Adrenal gland (tissue), 12 donors: ENCODE data around the gene UGT1A3. TPM values are rescaled to one million over a fixed set of nuclear protein-coding genes. Genes with fewer than 3 reads are reported as not detected.
"Not testable (repeated sequence)": the region's sequence is repeated elsewhere in the genome, so short reads cannot be mapped to it uniquely, and the experiment has no call there.

Source experiments
- DNase-seq, 7 donors: peaks; one replicate each; pipeline ENCODE4 v3.0.0-alpha.2; 2019 to 2020
- H3K27ac ChIP-seq, 5 donors: fragments of 200-600 bp; sonication (generic) in 4 of 5; 1 replicate in 3 of 5; 2 replicates in 2 of 5; pipeline versions ENCODE4 v1.5.1 to v1.8.0; 2016 to 2020; ENCODE audit warnings: mild to moderate bottlenecking in 1 of 5
- H3K27me3 ChIP-seq: fragments of 200-600 bp; 2 replicates; pipeline ENCODE4 v1.8.0; 2021
- H3K36me3 ChIP-seq, 2 donors: fragments of 200-600 bp; replicated peaks in 1 of 2; 1 replicate in 1 of 2; 2 replicates in 1 of 2; pipeline versions ENCODE4 v1.5.1 to v1.8.0; 2018 to 2022
- H3K4me1 ChIP-seq, 2 donors: fragments of 200-600 bp; replicated peaks in 1 of 2; 1 replicate in 1 of 2; 2 replicates in 1 of 2; pipeline versions ENCODE4 v1.5.1 to v1.8.0; 2018 to 2021
- H3K4me3 ChIP-seq, 4 donors: fragments of 200-600 bp; sonication (generic) in 3 of 4; one replicate each; pipeline ENCODE4 v1.5.1; 2016 to 2018
- H3K9me3 ChIP-seq, 3 donors: fragments of 200-600 bp; sonication (generic) in 1 of 3; replicated peaks in 1 of 3; 1 replicate in 2 of 3; 2 replicates in 1 of 3; pipeline versions ENCODE4 v1.5.1 to v1.8.0; 2016 to 2021
- CTCF ChIP-seq, 6 experiments: fragments of 450-650 bp in 4 of 6; fragments of 200-600 bp in 2 of 6; sonication (generic) in 1 of 6; IDR thresholded peaks; 1 replicate in 5 of 6; 2 replicates in 1 of 6; pipeline versions ENCODE4 v1.5.1 to v1.8.0; 2016 to 2021; ENCODE audit warnings: antibody characterized with exemption in 6 of 6, mild to moderate bottlenecking in 2 of 6, moderate library complexity in 1 of 6
- POLR2A ChIP-seq, 2 donors: fragments of 450-650 bp; IDR thresholded peaks; one replicate each; pipeline ENCODE4 v1.6.1; 2017; ENCODE audit warnings: antibody characterized with exemption in 2 of 2, mild to moderate bottlenecking in 2 of 2, moderate library complexity in 1 of 2
- WGBS, 4 donors: extraction: QIAGEN DNeasy Blood & Tissue Kit in 2 of 4; methylation state at CpG; one replicate each; pipeline versions ENCODE4 v1.1.5 to v1.1.7; 2013 to 2017; 5-methylcytosine and 5-hydroxymethylcytosine counted together
- intact Hi-C, 2 donors: fragments of 100-400 bp; cut with DNase I; formaldehyde crosslinking; loops; one replicate each; pipeline versions ENCODE4 v1.14.1 to v1.15.0; 2022 to 2023
- polyA plus RNA-seq, 3 donors: library from polyadenylated mRNA; stranded (reverse); fragments of 200-250 nt in 2 of 3; fragments of 350-450 nt in 1 of 3; fragmentation: Illumina TruSeq in 1 of 3; extraction: RNeasy Lipid Tissue Mini Kit (QIAGEN cat#74804) in 1 of 3; gene quantifications; one replicate each; pipeline ENCODE4 v1.2.3, GENCODE V29; 2013 to 2014
- total RNA-seq, 9 donors: library from RNA; depleted of rRNA in 4 of 9; stranded (reverse); fragments of >200 nt in 4 of 9; fragments of 120-200 nt in 1 of 9; fragmentation: NEBNext Ultra II Directional in 1 of 9; extraction: Animal tissue kit (Norgen Biotek cat#: 25700) in 1 of 9; gene quantifications; one replicate each; pipeline versions ENCODE4 v1.1.0 to v1.2.4, GENCODE V29; 2013 to 2023
- donor health status: healthy with polysubstance abuse.
- donor health status: Bipolar disorder and iron deficiency.
- donor health status: DM: yes; HTN: yes; CAD: no.
- donor health status: DM: no; HTN: no; CAD: no.
- donor health status: DM: no; HTN: no; CAD: no.
- donor health status: DM: yes; HTN: yes; CAD: no.

UGT1A3 gene
- total and polyA plus RNA-seq, 12 donors, result not detected

- intact Hi-C loops, result no loop called here
- H3K4me3 ChIP-seq, result no peak overlapping the region
- no peaks in the 10 kb centered on the region for H3K27me3 ChIP-seq
- TF ChIP-seq POLR2A (IDR thresholded peaks at IDR 0.05), result no peak
- TF ChIP-seq CTCF (IDR thresholded peaks at IDR 0.05), result no peak
- H3K4me1 ChIP-seq, result no peaks in the 10 kb centered on the region
- no peak overlapping the region for H3K27ac ChIP-seq
- H3K9me3 ChIP-seq, result no peaks in the 10 kb centered on the region
- DNase-seq, result no peak
- no peaks in the 10 kb centered on the region for H3K36me3 ChIP-seq
- WGBS, 4 donors, result 91 to 93% (median 92%) methylated on average over 6 of the region's 6 CpGs
Observed at GRCh38 chr2:233747283-233747544, 18.4 kb downstream of the UGT1A3 start.

GRCh38 chr2:233750689-233751088 lies 21.8 kb downstream of the UGT1A3 start:
- H3K27ac ChIP-seq, H3K9me3 ChIP-seq, DNase-seq, H3K4me1 ChIP-seq, intact Hi-C loops, H3K36me3 ChIP-seq, H3K4me3 ChIP-seq, H3K27me3 ChIP-seq: not testable (repeated sequence)
- 48 to 82% (median 73%) methylated on average over 2 of the region's 2 CpGs for WGBS, 4 donors

GRCh38 chr2:233751212-233752009 lies 22.6 kb downstream of the UGT1A3 start:
- H3K27ac ChIP-seq, H3K4me3 ChIP-seq, H3K4me1 ChIP-seq, H3K9me3 ChIP-seq, H3K36me3 ChIP-seq, intact Hi-C loops, H3K27me3 ChIP-seq, DNase-seq: not testable (repeated sequence)
- WGBS, 4 donors, result 56 to 70% (median 62%) methylated on average over 2 of the region's 2 CpGs

- H3K4me3 ChIP-seq, result no peak overlapping the region
- no peak for DNase-seq
- no peak overlapping the region for H3K27ac ChIP-seq
- 87 to 97% (median 93%) methylated on average over 24 to 43 of the region's 44 CpGs for WGBS, 4 donors
- TF ChIP-seq POLR2A (IDR thresholded peaks at IDR 0.05) (no peak), CTCF (IDR thresholded peaks at IDR 0.05) (no peak)
- intact Hi-C loops, result no loop called here
- no peaks in the 10 kb centered on the region for H3K9me3 ChIP-seq
- no peaks in the 10 kb centered on the region for H3K27me3 ChIP-seq
- no peaks in the 10 kb centered on the region for H3K4me1 ChIP-seq
- H3K36me3 ChIP-seq, result no peaks in the 10 kb centered on the region
Observed at GRCh38 chr2:233754872-233755611, 26.2 kb downstream of the UGT1A3 start.

GRCh38 chr2:233756429-233757081 lies 27.7 kb downstream of the UGT1A3 start:
- no peaks in the 10 kb centered on the region for H3K36me3 ChIP-seq
- TF ChIP-seq POLR2A (IDR thresholded peaks at IDR 0.05), result no peak
- TF ChIP-seq CTCF (IDR thresholded peaks at IDR 0.05), result no peak
- WGBS, 4 donors, result 68 to 77% (median 72%) methylated on average over 7 of the region's 7 CpGs
- H3K27me3 ChIP-seq, result no peaks in the 10 kb centered on the region
- no peak overlapping the region for H3K4me3 ChIP-seq
- no peaks in the 10 kb centered on the region for H3K9me3 ChIP-seq
- DNase-seq, result no peak
- H3K27ac ChIP-seq, result no peak overlapping the region
- intact Hi-C loops, result no loop called here
- no peaks in the 10 kb centered on the region for H3K4me1 ChIP-seq
